ENCODE measurements around the gene USF2. TPM values are rescaled to one million over a fixed set of nuclear protein-coding genes. Genes with fewer than 3 reads are reported as not detected.
A peak's percentile ranks its signal among the peaks of the same experiment; 100 is the strongest.
"Not testable (repeated sequence)": the region's sequence is repeated elsewhere in the genome, so short reads cannot be mapped to it uniquely, and the experiment has no call there.

The USF2 gene
- 113 TPM for total RNA-seq

GRCh38 chr19:35268536-35269437, at the start of gene USF2:
TSS of gene USF2 (plus strand) at chr19:35268962. CDS start at chr19:35269102, 140 bp downstream.
- DNase-seq (ENCODE audit: low spot score), result peak; percentile 71

GRCh38 chr19:35219008-35219407, 49.8 kb upstream of the USF2 start:
- DNase-seq (ENCODE audit: low spot score), result no peak

- no peak for DNase-seq (ENCODE audit: low spot score)
Measured at GRCh38 chr19:35220315-35220921, 48.3 kb upstream of the USF2 start.

GRCh38 chr19:35220973-35221590, 47.7 kb upstream of the USF2 start:
- not testable (repeated sequence) for DNase-seq (ENCODE audit: low spot score)

GRCh38 chr19:35222373-35223015, 46.3 kb upstream of the USF2 start:
- DNase-seq (ENCODE audit: low spot score), result peak; percentile 31

GRCh38 chr19:35223084-35223790, 45.5 kb upstream of the USF2 start:
- DNase-seq (ENCODE audit: low spot score), result no peak

- peak; percentile 30 for DNase-seq (ENCODE audit: low spot score)
Measured at GRCh38 chr19:35223862-35224505, 44.8 kb upstream of the USF2 start.

GRCh38 chr19:35224681-35225571, 43.8 kb upstream of the USF2 start:
- peak; percentile 36 for DNase-seq (ENCODE audit: low spot score)

- DNase-seq (ENCODE audit: low spot score), result peak; percentile 22
Measured at GRCh38 chr19:35225951-35226350, 42.8 kb upstream of the USF2 start.

GRCh38 chr19:35226748-35227147, 42.0 kb upstream of the USF2 start:
- peak; percentile 12 for DNase-seq (ENCODE audit: low spot score)

- DNase-seq (ENCODE audit: low spot score), result peak; percentile 23
Measured at GRCh38 chr19:35228177-35228930, 40.4 kb upstream of the USF2 start, which contains the start of gene FAM187B. TSS of gene FAM187B (minus strand) at chr19:35228739. CDS start at chr19:35228680, 59 bp downstream.

GRCh38 chr19:35229601-35230000, 39.2 kb upstream of the USF2 start:
- peak; percentile 13 for DNase-seq (ENCODE audit: low spot score)

GRCh38 chr19:35231956-35232645, 36.7 kb upstream of the USF2 start:
- DNase-seq (ENCODE audit: low spot score), result peak; percentile 37

GRCh38 chr19:35232912-35233311, 35.9 kb upstream of the USF2 start:
- no peak for DNase-seq (ENCODE audit: low spot score)

- peak; percentile 12 for DNase-seq (ENCODE audit: low spot score)
Measured at GRCh38 chr19:35236638-35237400, 31.9 kb upstream of the USF2 start.

GRCh38 chr19:35239597-35239996, 29.2 kb upstream of the USF2 start:
- DNase-seq (ENCODE audit: low spot score), result not testable (repeated sequence)

GRCh38 chr19:35240327-35240726, 28.4 kb upstream of the USF2 start:
- DNase-seq (ENCODE audit: low spot score), result peak; percentile 15

GRCh38 chr19:35241417-35241816, 27.3 kb upstream of the USF2 start:
- no peak for DNase-seq (ENCODE audit: low spot score)

Data from ureter (tissue), 1 donor.